Mesenchymal stem cell (in vitro differentiated cells and primary cell): Measurements from ENCODE around the gene CFAP97.

Experiments used
- DNase-seq: peaks from one replicate; pipeline ENCODE4 v3.0.0-alpha.2; 2013
- H2AFZ ChIP-seq: one replicate; pipeline ENCODE4 v1.6.1; 2013; ENCODE audit warnings: low read depth, mild to moderate bottlenecking, control low read depth, inconsistent platforms, low read length, moderate library complexity
- H2AK5ac ChIP-seq: 2 replicates; pipeline ENCODE4 v1.6.1; 2013; ENCODE audit warnings: low read length, moderate library complexity, mild to moderate bottlenecking, inconsistent platforms; ENCODE audit not compliant: severe bottlenecking
- H2BK120ac ChIP-seq: one replicate; pipeline ENCODE4 v1.6.1; 2013; ENCODE audit warnings: low read depth, mild to moderate bottlenecking, inconsistent platforms, low read length, moderate library complexity
- H2BK12ac ChIP-seq, 2 experiments: one replicate each; pipeline ENCODE4 v1.6.1; 2013; ENCODE audit warnings: inconsistent platforms in 2 of 2, low read length in 2 of 2, mild to moderate bottlenecking in 2 of 2, moderate library complexity in 2 of 2, control low read depth in 1 of 2
- H2BK15ac ChIP-seq: one replicate; pipeline ENCODE4 v1.6.1; 2013; ENCODE audit warnings: mild to moderate bottlenecking, low read depth, inconsistent platforms; ENCODE audit not compliant: poor library complexity, severe bottlenecking
- H2BK5ac ChIP-seq: 2 replicates; pipeline ENCODE4 v1.6.1; 2013; ENCODE audit warnings: low read depth, mild to moderate bottlenecking, low read length, control low read depth, inconsistent platforms; ENCODE audit not compliant: poor library complexity, severe bottlenecking
- H3K14ac ChIP-seq, 2 experiments: one replicate each; pipeline ENCODE4 v1.6.1; 2013; ENCODE audit warnings: inconsistent platforms in 2 of 2, low read length in 2 of 2, control low read depth in 1 of 2, mild to moderate bottlenecking in 1 of 2, moderate library complexity in 1 of 2
- H3K18ac ChIP-seq, 2 experiments: one replicate each; pipeline ENCODE4 v1.6.1; 2013; ENCODE audit warnings: inconsistent platforms in 2 of 2, low read length in 2 of 2, control low read depth in 1 of 2, low read depth in 1 of 2, mild to moderate bottlenecking in 1 of 2
- H3K23ac ChIP-seq, 2 experiments: one replicate each; pipeline ENCODE4 v1.6.1; 2013; ENCODE audit warnings: inconsistent platforms in 2 of 2, low read length in 2 of 2, mild to moderate bottlenecking in 2 of 2, moderate library complexity in 2 of 2, control low read depth in 1 of 2
- H3K27ac ChIP-seq: 2 replicates; pipeline ENCODE4 v1.5.1; 2013; ENCODE audit warnings: mild to moderate bottlenecking, moderate library complexity, low read length, control low read depth, inconsistent platforms; ENCODE audit not compliant: poor library complexity, severe bottlenecking
- H3K27me3 ChIP-seq, 2 experiments: 2 replicates each; pipeline versions ENCODE4 v1.6.1 to v1.7.0; 2013; ENCODE audit warnings: low read length in 2 of 2, mild to moderate bottlenecking in 2 of 2, moderate library complexity in 2 of 2, control low read depth in 1 of 2, inconsistent platforms in 1 of 2; ENCODE audit not compliant: control insufficient read depth in 1 of 2, insufficient read depth in 1 of 2
- H3K36me3 ChIP-seq, 2 experiments: 2 replicates each; pipeline versions ENCODE4 v1.6.1 to v1.7.0; 2013; ENCODE audit warnings: low read length in 2 of 2, control low read depth in 1 of 2, inconsistent platforms in 1 of 2, low read depth in 1 of 2, mild to moderate bottlenecking in 1 of 2; ENCODE audit not compliant: insufficient read depth in 2 of 2, control insufficient read depth in 1 of 2
- H3K4ac ChIP-seq, 2 experiments: one replicate each; pipeline ENCODE4 v1.6.1; 2013; ENCODE audit warnings: inconsistent platforms in 2 of 2, low read length in 2 of 2, mild to moderate bottlenecking in 2 of 2, moderate library complexity in 2 of 2, control low read depth in 1 of 2, low read depth in 1 of 2
- H3K4me1 ChIP-seq: 2 replicates; pipeline ENCODE4 v1.6.1; 2013; ENCODE audit warnings: low read depth, low read length, control low read depth; ENCODE audit not compliant: control insufficient read depth, insufficient read depth
- H3K4me2 ChIP-seq: 2 replicates; pipeline ENCODE4 v1.6.1; 2013; ENCODE audit warnings: low read length, mild to moderate bottlenecking, inconsistent platforms; ENCODE audit not compliant: poor library complexity, severe bottlenecking
- H3K4me3 ChIP-seq, 2 experiments: 2 replicates each; pipeline versions ENCODE4 v1.5.1 to v1.7.0; 2013; ENCODE audit warnings: low read length in 2 of 2, mild to moderate bottlenecking in 2 of 2, control low read depth in 1 of 2, low read depth in 1 of 2; ENCODE audit not compliant: insufficient read depth in 1 of 2
- H3K79me1 ChIP-seq: replicated peaks from 2 replicates; pipeline ENCODE4 v1.6.1; 2013; ENCODE audit warnings: mild to moderate bottlenecking, control low read depth, low read length, inconsistent platforms; ENCODE audit not compliant: poor library complexity, severe bottlenecking
- H3K9ac ChIP-seq: 2 replicates; pipeline ENCODE4 v1.7.0; 2013; ENCODE audit warnings: mild to moderate bottlenecking, low read length, moderate library complexity
- H3K9me3 ChIP-seq: 2 replicates; pipeline ENCODE4 v1.7.0; 2013; ENCODE audit warnings: mild to moderate bottlenecking, low read length; ENCODE audit not compliant: control insufficient read depth
- H4K8ac ChIP-seq: one replicate; pipeline ENCODE4 v1.6.1; 2013; ENCODE audit warnings: inconsistent platforms, mild to moderate bottlenecking, low read length, moderate library complexity
- H4K91ac ChIP-seq: one replicate; pipeline ENCODE4 v1.6.1; 2013; ENCODE audit warnings: mild to moderate bottlenecking, low read length, inconsistent platforms
- WGBS: methylation state at CpG from one replicate; pipeline ENCODE4 v1.1.7; 2013; ENCODE audit warnings: mixed read lengths; 5-methylcytosine and 5-hydroxymethylcytosine counted together

CFAP97 gene

GRCh38 chr4:185138161-185138560 lies 65.6 kb downstream of the CFAP97 start:
- no peak overlapping the region for H3K4me3 ChIP-seq
- 81% methylated on average over 8 of the region's 10 CpGs for WGBS
- H2BK5ac ChIP-seq: no peak overlapping the region
- no peak overlapping the region for H3K18ac ChIP-seq
- no peaks in the 10 kb centered on the region for H3K36me3 ChIP-seq
- no peak overlapping the region for H3K27ac ChIP-seq
- no peaks in the 10 kb centered on the region for H3K9me3 ChIP-seq
- H3K4me1 ChIP-seq: peaks cover 2% of the 10 kb centered on the region
- H3K9ac ChIP-seq: no peak overlapping the region
- H4K91ac ChIP-seq: no peak overlapping the region
- no peak overlapping the region for H3K4ac ChIP-seq
- no peak overlapping the region for H4K8ac ChIP-seq
- no peak overlapping the region for H2BK120ac ChIP-seq
- H3K14ac ChIP-seq: no peak overlapping the region
- no peak for DNase-seq
- peaks cover under 1% of the 10 kb centered on the region for H3K79me1 ChIP-seq
- H3K4me2 ChIP-seq: no peak overlapping the region
- peaks cover 0 to 4% of the 10 kb centered on the region in 2 experiments for H3K27me3 ChIP-seq
- no peak overlapping the region for H2BK15ac ChIP-seq
- no peak overlapping the region for H3K23ac ChIP-seq
- H2AK5ac ChIP-seq: no peak overlapping the region
- H2AFZ ChIP-seq: no peak overlapping the region
- H2BK12ac ChIP-seq: no peak overlapping the region

- Histone ChIP-seq H3K4me3 (no peak overlapping the region), H4K8ac (no peak overlapping the region)
- WGBS: 92% methylated on average over 22 of the region's 24 CpGs
Measured at GRCh38 chr4:185137233-185137925, 66.4 kb downstream of the CFAP97 start.

GRCh38 chr4:185134307-185134869 lies 69.4 kb downstream of the CFAP97 start:
- Histone ChIP-seq H2AFZ (no peak overlapping the region), H2BK12ac (no peak overlapping the region), H3K27me3 (peaks cover 0 to 4% of the 10 kb centered on the region in 2 experiments), H2BK5ac (no peak overlapping the region), H3K27ac (no peak overlapping the region), H3K9me3 (no peaks in the 10 kb centered on the region), H2BK120ac (no peak overlapping the region), H3K4me3 (no peak overlapping the region), H3K36me3 (no peaks in the 10 kb centered on the region), H4K8ac (no peak overlapping the region), H3K23ac (no peak overlapping the region), H3K14ac (no peak overlapping the region), H3K4me1 (no peaks in the 10 kb centered on the region), H3K4ac (no peak overlapping the region), H3K9ac (no peak overlapping the region), H3K4me2 (no peak overlapping the region), H2BK15ac (no peak overlapping the region), H2AK5ac (no peak overlapping the region), H3K18ac (no peak overlapping the region), H3K79me1 (no peaks in the 10 kb centered on the region), H4K91ac (no peak overlapping the region)
- peak; percentile 59 for DNase-seq
- 20% methylated on average over 2 of the region's 3 CpGs for WGBS

More at GRCh38 chr4:185137233-185137925, 66.4 kb downstream of the CFAP97 start:
- Histone ChIP-seq H2BK15ac (no peak overlapping the region), H2BK12ac (no peak overlapping the region), H2BK5ac (no peak overlapping the region), H3K27me3 (peaks cover 0 to 4% of the 10 kb centered on the region in 2 experiments), H2AFZ (no peak overlapping the region), H3K27ac (no peak overlapping the region), H3K14ac (no peak overlapping the region), H3K4ac (no peak overlapping the region), H4K91ac (peak overlapping the region; percentile 39), H3K4me2 (no peak overlapping the region), H2BK120ac (no peak overlapping the region), H3K4me1 (no peaks in the 10 kb centered on the region), H3K9me3 (no peaks in the 10 kb centered on the region), H3K18ac (no peak overlapping the region), H3K36me3 (no peaks in the 10 kb centered on the region), H3K79me1 (no peaks in the 10 kb centered on the region), H2AK5ac (no peak overlapping the region), H3K9ac (no peak overlapping the region), H3K23ac (no peak overlapping the region)
- no peak for DNase-seq

- Histone ChIP-seq H4K91ac (peak overlapping the region; percentile 39), H2BK5ac (no peak overlapping the region), H2AFZ (peak overlapping the region; percentile 51), H2AK5ac (no peak overlapping the region), H2BK15ac (no peak overlapping the region), H3K18ac (peak overlapping the region in 1 of 2 experiments; percentile 75), H3K27me3 (peaks cover 0 to 4% of the 10 kb centered on the region in 2 experiments), H2BK12ac (no peak overlapping the region), H3K4me3 (peak overlapping the region; percentile 54 to 79), H3K4me2 (peak overlapping the region; percentile 100), H3K9ac (peak overlapping the region; percentile 55), H3K27ac (no peak overlapping the region), H3K36me3 (no peaks in the 10 kb centered on the region), H3K9me3 (no peaks in the 10 kb centered on the region), H3K14ac (no peak overlapping the region), H3K4ac (no peak overlapping the region), H3K79me1 (no peaks in the 10 kb centered on the region), H4K8ac (peak overlapping the region; percentile 40), H3K4me1 (peaks cover 15% of the 10 kb centered on the region), H2BK120ac (no peak overlapping the region), H3K23ac (peak overlapping the region in 1 of 2 experiments; percentile 73)
- peak; percentile 47 for DNase-seq
- WGBS: 3% methylated on average over 59 of the region's 74 CpGs
Measured at GRCh38 chr4:185128272-185129119, 75.3 kb downstream of the CFAP97 start.
